ENCODE measurements around the gene PNRC1.
A peak's percentile ranks its signal among the peaks of the same experiment; 100 is the strongest.

- TF ChIP-seq CTCF (conservative IDR thresholded peaks at IDR 0.05; ENCODE audit: low read depth in 2 of 2) (no peak), CREB1 (CRISPR knock-in tag; IDR thresholded peaks at IDR 0.05; ENCODE audit: low read depth) (peak; percentile 94), EZH2 (IDR thresholded peaks at IDR 0.05; ENCODE audit: low read depth, unreplicated experiment) (no peak), POLR2AphosphoS5 (IDR thresholded peaks at IDR 0.05; ENCODE audit: low read depth) (peak; percentile 67; the same call in 1 of the 2 replicates), EZH2phosphoT487 (IDR thresholded peaks at IDR 0.05; ENCODE audit: unreplicated experiment) (no peak), JUNB (IDR thresholded peaks at IDR 0.05; ENCODE audit: unreplicated experiment) (no peak), STAT1 (IDR thresholded peaks at IDR 0.05; ENCODE audit: unreplicated experiment) (no peak), REST (IDR thresholded peaks at IDR 0.05; ENCODE audit: unreplicated experiment) (no peak), NANOG (IDR thresholded peaks at IDR 0.05; ENCODE audit: borderline replicate concordance) (no peak), ZNF331 (CRISPR knock-in tag; IDR thresholded peaks at IDR 0.05; ENCODE audit: low read depth) (no peak), ZNF114 (CRISPR knock-in tag; IDR thresholded peaks at IDR 0.05) (no peak)
- TF ChIP-seq, protein P1, sequence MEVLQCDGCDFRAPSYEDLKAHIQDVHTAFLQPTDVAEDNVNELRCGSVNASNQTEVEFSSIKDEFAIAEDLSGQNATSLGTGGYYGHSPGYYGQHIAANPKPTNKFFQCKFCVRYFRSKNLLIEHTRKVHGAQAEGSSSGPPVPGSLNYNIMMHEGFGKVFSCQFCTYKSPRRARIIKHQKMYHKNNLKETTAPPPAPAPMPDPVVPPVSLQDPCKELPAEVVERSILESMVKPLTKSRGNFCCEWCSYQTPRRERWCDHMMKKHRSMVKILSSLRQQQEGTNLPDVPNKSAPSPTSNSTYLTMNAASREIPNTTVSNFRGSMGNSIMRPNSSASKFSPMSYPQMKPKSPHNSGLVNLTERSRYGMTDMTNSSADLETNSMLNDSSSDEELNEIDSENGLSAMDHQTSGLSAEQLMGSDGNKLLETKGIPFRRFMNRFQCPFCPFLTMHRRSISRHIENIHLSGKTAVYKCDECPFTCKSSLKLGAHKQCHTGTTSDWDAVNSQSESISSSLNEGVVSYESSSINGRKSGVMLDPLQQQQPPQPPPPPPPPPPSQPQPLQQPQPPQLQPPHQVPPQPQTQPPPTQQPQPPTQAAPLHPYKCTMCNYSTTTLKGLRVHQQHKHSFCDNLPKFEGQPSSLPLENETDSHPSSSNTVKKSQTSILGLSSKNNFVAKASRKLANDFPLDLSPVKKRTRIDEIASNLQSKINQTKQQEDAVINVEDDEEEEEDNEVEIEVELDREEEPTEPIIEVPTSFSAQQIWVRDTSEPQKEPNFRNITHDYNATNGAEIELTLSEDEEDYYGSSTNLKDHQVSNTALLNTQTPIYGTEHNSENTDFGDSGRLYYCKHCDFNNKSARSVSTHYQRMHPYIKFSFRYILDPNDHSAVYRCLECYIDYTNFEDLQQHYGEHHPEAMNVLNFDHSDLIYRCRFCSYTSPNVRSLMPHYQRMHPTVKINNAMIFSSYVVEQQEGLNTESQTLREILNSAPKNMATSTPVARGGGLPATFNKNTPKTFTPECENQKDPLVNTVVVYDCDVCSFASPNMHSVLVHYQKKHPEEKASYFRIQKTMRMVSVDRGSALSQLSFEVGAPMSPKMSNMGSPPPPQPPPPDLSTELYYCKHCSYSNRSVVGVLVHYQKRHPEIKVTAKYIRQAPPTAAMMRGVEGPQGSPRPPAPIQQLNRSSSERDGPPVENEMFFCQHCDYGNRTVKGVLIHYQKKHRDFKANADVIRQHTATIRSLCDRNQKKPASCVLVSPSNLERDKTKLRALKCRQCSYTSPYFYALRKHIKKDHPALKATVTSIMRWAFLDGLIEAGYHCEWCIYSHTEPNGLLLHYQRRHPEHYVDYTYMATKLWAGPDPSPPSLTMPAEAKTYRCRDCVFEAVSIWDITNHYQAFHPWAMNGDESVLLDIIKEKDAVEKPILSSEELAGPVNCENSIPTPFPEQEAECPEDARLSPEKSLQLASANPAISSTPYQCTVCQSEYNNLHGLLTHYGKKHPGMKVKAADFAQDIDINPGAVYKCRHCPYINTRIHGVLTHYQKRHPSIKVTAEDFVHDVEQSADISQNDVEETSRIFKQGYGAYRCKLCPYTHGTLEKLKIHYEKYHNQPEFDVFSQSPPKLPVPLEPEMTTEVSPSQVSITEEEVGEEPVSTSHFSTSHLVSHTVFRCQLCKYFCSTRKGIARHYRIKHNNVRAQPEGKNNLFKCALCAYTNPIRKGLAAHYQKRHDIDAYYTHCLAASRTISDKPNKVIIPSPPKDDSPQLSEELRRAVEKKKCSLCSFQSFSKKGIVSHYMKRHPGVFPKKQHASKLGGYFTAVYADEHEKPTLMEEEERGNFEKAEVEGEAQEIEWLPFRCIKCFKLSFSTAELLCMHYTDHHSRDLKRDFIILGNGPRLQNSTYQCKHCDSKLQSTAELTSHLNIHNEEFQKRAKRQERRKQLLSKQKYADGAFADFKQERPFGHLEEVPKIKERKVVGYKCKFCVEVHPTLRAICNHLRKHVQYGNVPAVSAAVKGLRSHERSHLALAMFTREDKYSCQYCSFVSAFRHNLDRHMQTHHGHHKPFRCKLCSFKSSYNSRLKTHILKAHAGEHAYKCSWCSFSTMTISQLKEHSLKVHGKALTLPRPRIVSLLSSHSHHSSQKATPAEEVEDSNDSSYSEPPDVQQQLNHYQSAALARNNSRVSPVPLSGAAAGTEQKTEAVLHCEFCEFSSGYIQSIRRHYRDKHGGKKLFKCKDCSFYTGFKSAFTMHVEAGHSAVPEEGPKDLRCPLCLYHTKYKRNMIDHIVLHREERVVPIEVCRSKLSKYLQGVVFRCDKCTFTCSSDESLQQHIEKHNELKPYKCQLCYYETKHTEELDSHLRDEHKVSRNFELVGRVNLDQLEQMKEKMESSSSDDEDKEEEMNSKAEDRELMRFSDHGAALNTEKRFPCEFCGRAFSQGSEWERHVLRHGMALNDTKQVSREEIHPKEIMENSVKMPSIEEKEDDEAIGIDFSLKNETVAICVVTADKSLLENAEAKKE (CRISPR knock-in tag; IDR thresholded peaks at IDR 0.05) = no peak
Measured at GRCh38 chr6:89081423-89082322, 1.1 kb downstream of the PNRC1 start.

All from GM23338 (cell line).